Measurements from ENCODE around the gene ALOXE3.
A peak's percentile ranks its signal among the peaks of the same experiment; 100 is the strongest.

Gene ALOXE3

GRCh38 chr17:8138672-8139371, 20.5 kb upstream of the ALOXE3 start:
- Histone ChIP-seq H3K27me3 (ENCODE audit: control insufficient read depth, insufficient read depth, low read length) (peaks cover 14% of the 10 kb centered on the region), H3K4me3 (ENCODE audit: low read depth, low read length) (peak overlapping the region; percentile 82), H3K4me1 (ENCODE audit: control insufficient read depth, insufficient read depth, low read length) (peaks cover 6% of the 10 kb centered on the region), H3K27ac (ENCODE audit: low read depth, low read length) (no peak overlapping the region), H3K36me3 (ENCODE audit: control insufficient read depth, insufficient read depth, low read length) (peaks cover 32% of the 10 kb centered on the region), H3K9me3 (ENCODE audit: control insufficient read depth, insufficient read depth, low read depth, low read length) (no peaks in the 10 kb centered on the region), H3K9ac (ENCODE audit: low read length) (peak overlapping the region; percentile 71)

GRCh38 chr17:8138374-8138671, 20.0 kb upstream of the ALOXE3 start:
- peaks cover 9% of the 10 kb centered on the region for H3K4me1 ChIP-seq (ENCODE audit: control insufficient read depth, insufficient read depth, low read length)
- H3K27ac ChIP-seq (ENCODE audit: low read depth, low read length), result no peak overlapping the region
- peak overlapping the region; percentile 7 for H3K9ac ChIP-seq (ENCODE audit: low read length)

GRCh38 chr17:8137645-8138373, 19.5 kb upstream of the ALOXE3 start:
- Histone ChIP-seq H3K36me3 (ENCODE audit: control insufficient read depth, insufficient read depth, low read length) (peaks cover 27% of the 10 kb centered on the region), H3K4me3 (ENCODE audit: low read depth, low read length) (peak overlapping the region; percentile 82), H3K27ac (ENCODE audit: low read depth, low read length) (no peak overlapping the region), H3K9me3 (ENCODE audit: control insufficient read depth, insufficient read depth, low read depth, low read length) (no peaks in the 10 kb centered on the region), H3K27me3 (ENCODE audit: control insufficient read depth, insufficient read depth, low read length) (peaks cover 14% of the 10 kb centered on the region), H3K9ac (ENCODE audit: low read length) (peak overlapping the region; percentile 7), H3K4me1 (ENCODE audit: control insufficient read depth, insufficient read depth, low read length) (peaks cover 12% of the 10 kb centered on the region)

More at GRCh38 chr17:8138374-8138671, 20.0 kb upstream of the ALOXE3 start:
- H3K36me3 ChIP-seq (ENCODE audit: control insufficient read depth, insufficient read depth, low read length), result peaks cover 29% of the 10 kb centered on the region
- peaks cover 14% of the 10 kb centered on the region for H3K27me3 ChIP-seq (ENCODE audit: control insufficient read depth, insufficient read depth, low read length)
- H3K9me3 ChIP-seq (ENCODE audit: control insufficient read depth, insufficient read depth, low read depth, low read length), result no peaks in the 10 kb centered on the region
- peak overlapping the region; percentile 82 for H3K4me3 ChIP-seq (ENCODE audit: low read depth, low read length)

- peaks cover 12% of the 10 kb centered on the region for H3K4me1 ChIP-seq (ENCODE audit: control insufficient read depth, insufficient read depth, low read length)
- H3K36me3 ChIP-seq (ENCODE audit: control insufficient read depth, insufficient read depth, low read length), result no peaks in the 10 kb centered on the region
- no peak overlapping the region for H3K9ac ChIP-seq (ENCODE audit: low read length)
- H3K9me3 ChIP-seq (ENCODE audit: control insufficient read depth, insufficient read depth, low read depth, low read length), result no peaks in the 10 kb centered on the region
- no peak overlapping the region for H3K4me3 ChIP-seq (ENCODE audit: low read depth, low read length)
- H3K27me3 ChIP-seq (ENCODE audit: control insufficient read depth, insufficient read depth, low read length), result peaks cover 34% of the 10 kb centered on the region
- H3K27ac ChIP-seq (ENCODE audit: low read depth, low read length), result no peak overlapping the region
These were observed 15.6 kb upstream of the ALOXE3 start for GRCh38 chr17:8133941-8134340.

GRCh38 chr17:8133399-8133798, 15.1 kb upstream of the ALOXE3 start:
- Histone ChIP-seq H3K4me3 (ENCODE audit: low read depth, low read length) (0 out of 2 replicates have a peak overlapping the region, but pooled peaks have one; percentile 5), H3K27ac (ENCODE audit: low read depth, low read length) (no peak overlapping the region), H3K27me3 (ENCODE audit: control insufficient read depth, insufficient read depth, low read length) (peaks cover 40% of the 10 kb centered on the region), H3K9me3 (ENCODE audit: control insufficient read depth, insufficient read depth, low read depth, low read length) (no peaks in the 10 kb centered on the region), H3K36me3 (ENCODE audit: control insufficient read depth, insufficient read depth, low read length) (no peaks in the 10 kb centered on the region), H3K9ac (ENCODE audit: low read length) (no peak overlapping the region), H3K4me1 (ENCODE audit: control insufficient read depth, insufficient read depth, low read length) (peaks cover 12% of the 10 kb centered on the region)

- H3K27ac ChIP-seq (ENCODE audit: low read depth, low read length), result no peak overlapping the region
- no peak overlapping the region for H3K9ac ChIP-seq (ENCODE audit: low read length)
- peaks cover 11% of the 10 kb centered on the region for H3K4me1 ChIP-seq (ENCODE audit: control insufficient read depth, insufficient read depth, low read length)
- H3K36me3 ChIP-seq (ENCODE audit: control insufficient read depth, insufficient read depth, low read length), result no peaks in the 10 kb centered on the region
- no peak overlapping the region for H3K4me3 ChIP-seq (ENCODE audit: low read depth, low read length)
- peaks cover 45% of the 10 kb centered on the region for H3K27me3 ChIP-seq (ENCODE audit: control insufficient read depth, insufficient read depth, low read length)
- no peaks in the 10 kb centered on the region for H3K9me3 ChIP-seq (ENCODE audit: control insufficient read depth, insufficient read depth, low read depth, low read length)
These were observed 13.6 kb upstream of the ALOXE3 start for GRCh38 chr17:8131844-8132441.

GRCh38 chr17:8128125-8128784, 9.9 kb upstream of the ALOXE3 start:
- no peak overlapping the region for H3K9ac ChIP-seq (ENCODE audit: low read length)
- H3K27me3 ChIP-seq (ENCODE audit: control insufficient read depth, insufficient read depth, low read length), result peaks cover 70% of the 10 kb centered on the region
- H3K4me1 ChIP-seq (ENCODE audit: control insufficient read depth, insufficient read depth, low read length), result peaks cover 16% of the 10 kb centered on the region
- H3K36me3 ChIP-seq (ENCODE audit: control insufficient read depth, insufficient read depth, low read length), result no peaks in the 10 kb centered on the region
- H3K4me3 ChIP-seq (ENCODE audit: low read depth, low read length), result no peak overlapping the region
- no peaks in the 10 kb centered on the region for H3K9me3 ChIP-seq (ENCODE audit: control insufficient read depth, insufficient read depth, low read depth, low read length)
- H3K27ac ChIP-seq (ENCODE audit: low read depth, low read length), result no peak overlapping the region

- H3K4me3 ChIP-seq (ENCODE audit: low read depth, low read length), result peak overlapping the region; percentile 78
- no peaks in the 10 kb centered on the region for H3K36me3 ChIP-seq (ENCODE audit: control insufficient read depth, insufficient read depth, low read length)
- H3K27ac ChIP-seq (ENCODE audit: low read depth, low read length), result no peak overlapping the region
- no peaks in the 10 kb centered on the region for H3K9me3 ChIP-seq (ENCODE audit: control insufficient read depth, insufficient read depth, low read depth, low read length)
- H3K4me1 ChIP-seq (ENCODE audit: control insufficient read depth, insufficient read depth, low read length), result peaks cover 13% of the 10 kb centered on the region
- peaks cover 85% of the 10 kb centered on the region for H3K27me3 ChIP-seq (ENCODE audit: control insufficient read depth, insufficient read depth, low read length)
- no peak overlapping the region for H3K9ac ChIP-seq (ENCODE audit: low read length)
These were observed 8.3 kb upstream of the ALOXE3 start for GRCh38 chr17:8126491-8127066.

- no peaks in the 10 kb centered on the region for H3K9me3 ChIP-seq (ENCODE audit: control insufficient read depth, insufficient read depth, low read depth, low read length)
- H3K4me1 ChIP-seq (ENCODE audit: control insufficient read depth, insufficient read depth, low read length), result peaks cover 13% of the 10 kb centered on the region
- H3K27me3 ChIP-seq (ENCODE audit: control insufficient read depth, insufficient read depth, low read length), result peaks cover 81% of the 10 kb centered on the region
- no peak overlapping the region for H3K27ac ChIP-seq (ENCODE audit: low read depth, low read length)
- peak overlapping the region; percentile 78 for H3K4me3 ChIP-seq (ENCODE audit: low read depth, low read length)
- H3K36me3 ChIP-seq (ENCODE audit: control insufficient read depth, insufficient read depth, low read length), result no peaks in the 10 kb centered on the region
- H3K9ac ChIP-seq (ENCODE audit: low read length), result peak overlapping the region; percentile 36
These were observed 7.7 kb upstream of the ALOXE3 start for GRCh38 chr17:8125947-8126490.

GRCh38 chr17:8125154-8125946, 7.0 kb upstream of the ALOXE3 start:
- Histone ChIP-seq H3K9ac (ENCODE audit: low read length) (peak overlapping the region; percentile 11), H3K9me3 (ENCODE audit: control insufficient read depth, insufficient read depth, low read depth, low read length) (no peaks in the 10 kb centered on the region), H3K4me3 (ENCODE audit: low read depth, low read length) (peak overlapping the region; percentile 78), H3K27ac (ENCODE audit: low read depth, low read length) (no peak overlapping the region), H3K27me3 (ENCODE audit: control insufficient read depth, insufficient read depth, low read length) (peaks cover 81% of the 10 kb centered on the region), H3K36me3 (ENCODE audit: control insufficient read depth, insufficient read depth, low read length) (no peaks in the 10 kb centered on the region), H3K4me1 (ENCODE audit: control insufficient read depth, insufficient read depth, low read length) (peaks cover 13% of the 10 kb centered on the region)

Measured in HUES6 (cell line).